HL-60/S4 treated with phorbol 12-myristate 13-acetate at 8.2 ng/mL for 4 days and 3 days (cell line): ENCODE data around the gene TNK2.
"Not testable (repeated sequence)": the region's sequence is repeated elsewhere in the genome, so short reads cannot be mapped to it uniquely, and the experiment has no call there.

Experiments
- in situ Hi-C: fragments of 300-500 bp; cut with MboI; formaldehyde crosslinking; loops from 2 replicates; pipeline ENCODE4 v1.15.0; 2022; ENCODE audit warnings: low sequenced_read_pairs

Gene TNK2

DNA sequence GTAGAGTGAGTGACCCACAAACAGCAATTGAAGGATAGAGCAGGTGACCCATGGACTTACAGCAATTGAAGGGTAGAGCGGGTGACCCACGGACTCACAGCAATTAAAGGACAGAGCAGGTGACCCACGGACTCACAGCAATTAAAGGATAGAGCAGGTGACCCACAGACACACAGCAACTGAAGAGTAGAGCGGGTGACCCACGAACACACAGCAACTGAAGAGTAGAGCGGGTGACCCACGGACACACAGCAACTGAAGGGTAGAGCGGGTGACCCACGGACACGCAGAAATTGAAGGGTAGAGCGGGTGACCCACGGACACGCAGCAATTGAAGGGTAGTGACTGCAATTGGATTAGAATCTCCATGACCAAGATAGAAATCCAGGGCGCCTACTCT is 9.8 kb upstream of the TNK2 start:
- in situ Hi-C loops, result loop anchor here (10.0 kb wide), 1 partner anchor 63 kb away; no protein-coding TSS in a partner anchor

DNA sequence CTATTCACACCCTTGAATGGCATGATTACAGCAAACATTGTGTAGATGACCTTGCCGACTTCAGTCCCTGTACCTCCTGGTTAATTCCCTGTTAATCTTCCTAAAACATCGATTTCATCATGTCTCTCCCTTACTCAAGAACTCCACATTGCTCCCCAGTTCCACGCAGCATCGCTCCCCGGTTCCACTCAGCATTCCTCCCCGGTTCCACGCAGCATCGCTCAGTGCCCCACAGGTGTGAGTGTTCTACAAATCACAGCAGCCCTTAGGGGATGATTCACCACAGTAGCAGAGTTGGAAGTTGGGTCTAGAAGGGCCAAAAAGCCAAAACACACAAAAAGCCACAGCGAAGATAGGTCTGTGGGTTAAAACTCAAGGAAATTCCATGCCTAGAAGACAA is 8.6 kb upstream of the TNK2 start:
- in situ Hi-C loops, result loop anchor here (10.0 kb wide), 1 partner anchor 62 kb away; no protein-coding TSS in a partner anchor

- in situ Hi-C loops, result loop anchor here (10.0 kb wide), 1 partner anchor 61 kb away; no protein-coding TSS in a partner anchor
Observed at GRCh38 chr3:195916291-195916690, 7.9 kb upstream of the TNK2 start.

- in situ Hi-C loops, result loop anchor here (10.0 kb wide), 1 partner anchor 60 kb away; no protein-coding TSS in a partner anchor
Observed at GRCh38 chr3:195914648-195915473, 6.5 kb upstream of the TNK2 start.

DNA sequence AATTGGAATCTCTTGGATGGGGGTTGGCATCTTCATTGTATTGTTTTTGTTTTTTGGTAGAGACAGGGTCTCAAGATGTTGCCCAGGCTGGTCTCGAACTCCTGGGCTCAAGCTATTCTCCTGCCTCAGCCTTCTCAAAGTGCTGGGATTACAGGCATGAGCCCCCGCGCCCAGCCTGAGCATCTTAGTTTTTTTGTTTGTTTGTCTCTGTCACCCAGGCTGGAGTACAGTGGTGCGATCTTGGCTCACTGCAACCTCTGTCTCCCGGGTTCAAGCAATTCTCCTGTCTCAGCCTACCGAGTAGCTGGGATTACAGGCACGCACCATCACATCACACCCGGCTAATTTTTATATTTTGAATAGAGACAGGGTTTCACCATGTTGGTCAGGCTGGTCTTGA is 5.8 kb upstream of the TNK2 start:
- in situ Hi-C loops, result loop anchor here (10.0 kb wide), 1 partner anchor 59 kb away; no protein-coding TSS in a partner anchor

GRCh38 chr3:195913382-195913781 is 5.0 kb upstream of the TNK2 start:
- in situ Hi-C loops, result loop anchor here (10.0 kb wide), 1 partner anchor 59 kb away; no protein-coding TSS in a partner anchor

GRCh38 chr3:195911946-195912270 is 3.6 kb upstream of the TNK2 start:
- in situ Hi-C loops, result loop anchor here (10.0 kb wide), 1 partner anchor 57 kb away; no protein-coding TSS in a partner anchor

GRCh38 chr3:195911041-195911945 is 2.9 kb upstream of the TNK2 start:
- in situ Hi-C loops, result loop anchor here (10.0 kb wide), 1 partner anchor 56 kb away; no protein-coding TSS in a partner anchor

- in situ Hi-C loops, result loop anchor here (10.0 kb wide), 1 partner anchor 56 kb away; no protein-coding TSS in a partner anchor
Observed at GRCh38 chr3:195910499-195910845, 2.1 kb upstream of the TNK2 start.

GRCh38 chr3:195909644-195910498 is 1.5 kb upstream of the TNK2 start:
- in situ Hi-C loops, result loop anchor here (10.0 kb wide), 1 partner anchor 55 kb away; no protein-coding TSS in a partner anchor

DNA sequence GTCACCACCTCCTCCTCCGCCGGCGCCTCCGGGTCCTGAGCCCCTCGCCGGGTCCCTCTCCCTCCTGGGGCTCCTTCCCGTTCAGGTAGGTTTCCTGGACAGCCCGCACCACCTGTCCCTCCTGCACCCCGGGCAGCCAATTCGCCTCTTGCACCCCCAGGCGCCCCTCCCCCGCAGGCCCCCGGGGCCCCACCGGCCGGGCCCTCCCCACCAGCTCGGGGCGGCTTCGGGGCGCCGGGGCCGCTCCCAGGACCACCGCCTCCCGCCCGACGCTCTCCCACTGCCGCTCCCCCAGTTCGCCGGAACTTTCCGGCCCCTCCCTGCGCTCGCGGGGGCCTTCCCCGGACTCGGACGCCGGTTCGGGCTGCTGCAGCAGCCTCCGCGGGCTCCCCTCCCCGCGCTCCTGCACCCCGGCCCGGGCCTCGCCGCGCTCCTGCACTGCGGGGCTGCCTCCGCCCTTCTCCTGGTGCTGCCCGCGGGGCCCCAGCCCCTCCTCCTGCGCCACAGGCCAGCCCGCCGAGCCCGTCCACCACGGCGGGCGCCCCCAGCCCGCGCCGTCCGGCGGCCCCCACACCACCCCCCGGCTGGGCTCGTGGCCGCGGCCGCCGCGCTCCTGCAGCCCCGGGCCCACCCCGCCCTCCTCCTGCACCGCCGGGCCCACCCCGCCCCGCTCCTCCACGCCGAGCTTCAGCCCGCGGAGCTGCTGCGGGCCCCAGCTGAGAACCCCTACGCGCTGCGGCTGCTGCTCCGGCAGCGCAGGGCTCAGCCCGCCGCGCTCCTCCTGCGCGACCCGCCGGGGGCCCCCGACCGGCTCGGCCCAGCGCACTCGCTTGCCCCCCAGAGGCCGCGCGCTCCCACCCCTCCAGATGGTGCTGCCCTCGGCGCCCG is 587 bp upstream of the TNK2 start:
- in situ Hi-C loops, result no loop called here

DNA sequence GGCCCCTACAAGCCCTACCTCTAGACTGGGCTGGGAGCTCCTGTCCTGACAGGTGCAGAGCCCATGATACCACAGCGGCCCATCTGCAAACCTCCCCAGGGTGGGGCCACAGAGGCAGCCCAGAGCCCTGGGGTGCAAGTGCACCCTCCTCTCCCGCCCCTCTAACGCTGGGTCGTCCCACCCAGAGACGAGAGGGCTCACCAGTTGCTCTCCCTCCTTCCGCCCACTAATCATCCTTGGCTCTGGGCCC is 742 bp downstream of the TNK2 start:
- in situ Hi-C loops, result no loop called here

- in situ Hi-C loops, result no loop called here
Observed at GRCh38 chr3:195906865-195907683, 1.3 kb downstream of the TNK2 start.

- in situ Hi-C loops, result no loop called here
Observed at GRCh38 chr3:195905970-195906864, 2.1 kb downstream of the TNK2 start.

DNA sequence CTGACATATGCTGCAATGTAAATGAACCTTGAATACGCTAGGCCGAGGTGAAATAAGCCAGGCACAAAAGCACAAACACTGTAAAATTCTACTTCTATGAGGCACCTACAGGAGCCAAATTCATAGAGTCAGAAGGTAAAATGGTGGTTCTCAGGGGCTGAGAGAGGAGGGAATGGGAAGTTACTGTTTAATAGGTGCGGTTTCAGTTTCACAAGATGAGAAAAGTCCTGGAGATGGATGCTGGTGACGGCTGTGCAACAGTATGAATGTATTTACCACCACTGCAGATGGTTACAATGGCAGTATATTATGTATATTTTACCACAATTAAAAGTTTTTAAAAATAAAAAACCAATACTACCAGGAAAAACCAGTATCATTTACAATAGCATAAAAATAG is 4.0 kb downstream of the TNK2 start:
- in situ Hi-C loops, result no loop called here

DNA sequence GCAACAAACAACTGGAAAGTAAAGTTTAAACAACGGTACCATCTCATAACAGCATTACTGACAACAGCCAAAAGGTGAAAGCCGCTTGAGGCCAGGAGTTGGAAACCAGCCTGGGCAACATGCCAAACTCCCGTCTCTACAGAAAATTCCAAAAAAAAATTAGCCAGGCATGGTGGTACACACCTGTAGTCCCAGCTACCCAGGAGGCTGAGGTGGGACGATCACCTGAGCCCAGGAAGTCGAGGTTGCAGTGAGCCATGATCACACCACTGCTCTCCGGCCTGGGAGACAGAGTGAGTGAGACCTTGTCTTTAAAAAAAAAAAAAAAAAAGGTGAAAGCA is 4.4 kb downstream of the TNK2 start:
- in situ Hi-C loops, result no loop called here

DNA sequence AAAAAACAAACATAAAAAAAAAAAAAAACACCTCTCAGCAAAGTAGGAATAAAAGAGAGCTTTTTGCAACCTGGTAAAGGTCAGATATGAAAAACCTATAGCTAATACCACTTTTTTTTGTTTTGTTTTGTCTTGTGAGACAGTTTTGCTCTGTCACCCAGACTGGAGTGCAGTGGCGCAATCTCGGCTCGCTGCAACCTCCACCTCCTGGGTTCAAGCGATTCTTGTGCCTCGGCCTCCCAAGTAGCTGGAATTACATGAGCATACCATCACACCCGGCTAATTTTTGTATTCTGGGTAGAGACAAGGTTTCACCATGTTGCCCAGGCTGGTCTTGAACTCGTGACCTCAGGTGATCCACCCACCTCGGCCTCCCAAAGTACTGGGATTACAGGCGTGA is 5.7 kb downstream of the TNK2 start:
- in situ Hi-C loops, result not testable (repeated sequence)
